ENCODE measurements around the gene USP17L17.
A peak's percentile ranks its signal among the peaks of the same experiment; 100 is the strongest.
"Not testable (repeated sequence)": the region's sequence is repeated elsewhere in the genome, so short reads cannot be mapped to it uniquely, and the experiment has no call there.

The USP17L17 gene

GRCh38 chr4:9243579-9243978 is at the start of gene USP17L17:
Gene USP17L17 (plus strand): TSS chr4:9243879. CDS start chr4:9243879, 0 bp downstream.
- DNase-seq; H3K27me3 ChIP-seq (ENCODE audit: insufficient read depth, low read depth, severe bottlenecking); H3K4me3 ChIP-seq (ENCODE audit: low read depth, low read length); H3K36me3 ChIP-seq; H3K27ac ChIP-seq; H3K9me3 ChIP-seq (ENCODE audit: severe bottlenecking): not testable (repeated sequence)

- not testable (repeated sequence) for H3K4me3 ChIP-seq (ENCODE audit: low read depth, low read length); H3K27ac ChIP-seq; DNase-seq
Observed at GRCh38 chr4:9210357-9210756, 33.3 kb upstream of the USP17L17 start, which contains the start of gene USP17L10. Gene USP17L10 (plus strand): TSS chr4:9210657. CDS start chr4:9210657, 0 bp downstream.

GRCh38 chr4:9214701-9215100 is 29.0 kb upstream of the USP17L17 start:
- H3K9me3 ChIP-seq (ENCODE audit: severe bottlenecking); H3K27me3 ChIP-seq (ENCODE audit: insufficient read depth, low read depth, severe bottlenecking); H3K36me3 ChIP-seq; DNase-seq; H3K4me3 ChIP-seq (ENCODE audit: low read depth, low read length); H3K27ac ChIP-seq: not testable (repeated sequence)

More at GRCh38 chr4:9210357-9210756, 33.3 kb upstream of the USP17L17 start, which contains the start of gene USP17L10:
- not testable (repeated sequence) for H3K27me3 ChIP-seq (ENCODE audit: insufficient read depth, low read depth, severe bottlenecking); H3K36me3 ChIP-seq; H3K9me3 ChIP-seq (ENCODE audit: severe bottlenecking)

GRCh38 chr4:9215105-9215504 is 28.6 kb upstream of the USP17L17 start, which contains the start of gene USP17L11:
Gene USP17L11 (plus strand): TSS chr4:9215405. CDS start chr4:9215405, 0 bp downstream.
- H3K4me3 ChIP-seq (ENCODE audit: low read depth, low read length); H3K36me3 ChIP-seq; H3K27ac ChIP-seq; H3K9me3 ChIP-seq (ENCODE audit: severe bottlenecking); DNase-seq; H3K27me3 ChIP-seq (ENCODE audit: insufficient read depth, low read depth, severe bottlenecking): not testable (repeated sequence)

- not testable (repeated sequence) for H3K27ac ChIP-seq; H3K36me3 ChIP-seq; DNase-seq; H3K4me3 ChIP-seq (ENCODE audit: low read depth, low read length); H3K27me3 ChIP-seq (ENCODE audit: insufficient read depth, low read depth, severe bottlenecking); H3K9me3 ChIP-seq (ENCODE audit: severe bottlenecking)
Observed at GRCh38 chr4:9219852-9220251, 23.8 kb upstream of the USP17L17 start, which contains the start of gene USP17L12. Gene USP17L12 (plus strand): TSS chr4:9220152. CDS start chr4:9220152, 0 bp downstream.

- not testable (repeated sequence) for DNase-seq; H3K4me3 ChIP-seq (ENCODE audit: low read depth, low read length); H3K27me3 ChIP-seq (ENCODE audit: insufficient read depth, low read depth, severe bottlenecking); H3K27ac ChIP-seq; H3K36me3 ChIP-seq; H3K9me3 ChIP-seq (ENCODE audit: severe bottlenecking)
Observed at GRCh38 chr4:9224596-9224995, 19.1 kb upstream of the USP17L17 start, which contains the start of gene USP17L13. Gene USP17L13 (plus strand): TSS chr4:9224896. CDS start chr4:9224896, 0 bp downstream.

GRCh38 chr4:9230249-9230648 is 13.4 kb upstream of the USP17L17 start:
- H3K27ac ChIP-seq, result not testable (repeated sequence)

GRCh38 chr4:9234085-9234484 is 9.6 kb upstream of the USP17L17 start, which contains the start of gene USP17L15:
Gene USP17L15 (plus strand): TSS chr4:9234385. CDS start chr4:9234385, 0 bp downstream.
- H3K27ac ChIP-seq; H3K27me3 ChIP-seq (ENCODE audit: insufficient read depth, low read depth, severe bottlenecking); H3K36me3 ChIP-seq; H3K9me3 ChIP-seq (ENCODE audit: severe bottlenecking); DNase-seq; H3K4me3 ChIP-seq (ENCODE audit: low read depth, low read length): not testable (repeated sequence)

More at GRCh38 chr4:9230249-9230648, 13.4 kb upstream of the USP17L17 start:
- H3K4me3 ChIP-seq (ENCODE audit: low read depth, low read length); H3K27me3 ChIP-seq (ENCODE audit: insufficient read depth, low read depth, severe bottlenecking); H3K36me3 ChIP-seq; DNase-seq; H3K9me3 ChIP-seq (ENCODE audit: severe bottlenecking): not testable (repeated sequence)

GRCh38 chr4:9238461-9238860 is 5.2 kb upstream of the USP17L17 start:
- H3K9me3 ChIP-seq (ENCODE audit: severe bottlenecking); H3K27me3 ChIP-seq (ENCODE audit: insufficient read depth, low read depth, severe bottlenecking); H3K27ac ChIP-seq; H3K36me3 ChIP-seq; H3K4me3 ChIP-seq (ENCODE audit: low read depth, low read length): not testable (repeated sequence)
- DNase-seq, result peak; percentile 13

GRCh38 chr4:9247953-9248680 is 4.4 kb downstream of the USP17L17 start, which contains the start of gene USP17L18:
Gene USP17L18 (plus strand): TSS chr4:9248630. CDS start chr4:9248630, 0 bp downstream.
- DNase-seq; H3K27me3 ChIP-seq (ENCODE audit: insufficient read depth, low read depth, severe bottlenecking); H3K4me3 ChIP-seq (ENCODE audit: low read depth, low read length); H3K27ac ChIP-seq; H3K36me3 ChIP-seq; H3K9me3 ChIP-seq (ENCODE audit: severe bottlenecking): not testable (repeated sequence)

- not testable (repeated sequence) for DNase-seq; H3K4me3 ChIP-seq (ENCODE audit: low read depth, low read length); H3K9me3 ChIP-seq (ENCODE audit: severe bottlenecking); H3K36me3 ChIP-seq; H3K27ac ChIP-seq; H3K27me3 ChIP-seq (ENCODE audit: insufficient read depth, low read depth, severe bottlenecking)
Observed at GRCh38 chr4:9253078-9253477, 9.4 kb downstream of the USP17L17 start, which contains the start of gene USP17L19. Gene USP17L19 (plus strand): TSS chr4:9253378. CDS start chr4:9253378, 0 bp downstream.

GRCh38 chr4:9257824-9258223 is 14.1 kb downstream of the USP17L17 start, which contains the start of gene USP17L20:
Gene USP17L20 (plus strand): TSS chr4:9258124. CDS start chr4:9258124, 0 bp downstream.
- not testable (repeated sequence) for H3K27ac ChIP-seq; H3K4me3 ChIP-seq (ENCODE audit: low read depth, low read length); H3K9me3 ChIP-seq (ENCODE audit: severe bottlenecking); DNase-seq; H3K27me3 ChIP-seq (ENCODE audit: insufficient read depth, low read depth, severe bottlenecking); H3K36me3 ChIP-seq

GRCh38 chr4:9262572-9262971 is 18.9 kb downstream of the USP17L17 start, which contains the start of gene USP17L21:
Gene USP17L21 (plus strand): TSS chr4:9262872. CDS start chr4:9262872, 0 bp downstream.
- not testable (repeated sequence) for DNase-seq; H3K27ac ChIP-seq; H3K9me3 ChIP-seq (ENCODE audit: severe bottlenecking); H3K27me3 ChIP-seq (ENCODE audit: insufficient read depth, low read depth, severe bottlenecking); H3K36me3 ChIP-seq; H3K4me3 ChIP-seq (ENCODE audit: low read depth, low read length)

- not testable (repeated sequence) for DNase-seq; H3K4me3 ChIP-seq (ENCODE audit: low read depth, low read length); H3K9me3 ChIP-seq (ENCODE audit: severe bottlenecking); H3K36me3 ChIP-seq; H3K27me3 ChIP-seq (ENCODE audit: insufficient read depth, low read depth, severe bottlenecking); H3K27ac ChIP-seq
Observed at GRCh38 chr4:9267319-9267718, 23.6 kb downstream of the USP17L17 start, which contains the start of gene USP17L22. Gene USP17L22 (plus strand): TSS chr4:9267619. CDS start chr4:9267619, 0 bp downstream.

Measured in WERI-Rb-1 (cell line).